Measurements from ENCODE around the gene CLIC4.
"Not testable (repeated sequence)": the region's sequence is repeated elsewhere in the genome, so short reads cannot be mapped to it uniquely, and the experiment has no call there.

The CLIC4 gene

GRCh38 chr1:24751833-24752232 is 6.6 kb downstream of the CLIC4 start:
- H3K36me3 ChIP-seq (ENCODE audit: control insufficient read depth, insufficient read depth, low read length): peaks cover 37% of the 10 kb centered on the region
- WGBS, 2 experiments (ENCODE audit: insufficient coverage in 2 of 2): 100% methylated on average over 1 of the region's 1 CpG; no CpG with 5 or more reads in 1 of the 2 experiments
- no peaks in the 10 kb centered on the region for H3K9me3 ChIP-seq (ENCODE audit: control insufficient read depth, low read length)
- H3K4me1 ChIP-seq (ENCODE audit: control insufficient read depth, insufficient read depth, low read length, poor library complexity, severe bottlenecking): peaks cover 28% of the 10 kb centered on the region
- H3K4me3 ChIP-seq (ENCODE audit: extremely low read depth, insufficient read depth, low read length, poor library complexity, severe bottlenecking): no peak overlapping the region
- no peak overlapping the region for H3K27ac ChIP-seq (ENCODE audit: low read depth, low read length, severe bottlenecking)

DNA sequence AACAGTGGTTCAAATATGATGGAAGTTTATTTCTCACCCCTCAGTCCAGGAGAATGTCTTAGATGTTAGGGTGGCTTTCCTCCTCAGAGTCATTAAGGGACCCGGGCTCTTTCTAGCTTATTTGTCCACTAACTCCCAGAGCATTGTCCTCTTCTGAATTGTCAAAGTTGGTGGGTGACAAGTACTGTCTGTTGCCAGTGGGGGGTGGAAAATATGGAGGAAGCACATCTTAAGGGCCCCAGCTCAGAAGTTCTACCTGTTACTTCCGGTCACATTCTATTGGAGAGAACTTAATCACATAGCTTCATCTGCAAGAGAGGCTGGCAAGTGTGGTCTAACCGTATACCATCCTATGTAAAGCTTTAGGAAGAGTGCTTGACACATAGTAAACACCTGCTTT is 7.1 kb downstream of the CLIC4 start:
- WGBS, 2 experiments (ENCODE audit: insufficient coverage in 2 of 2): 100% methylated on average over 1 of the region's 3 CpGs; no CpG with 5 or more reads in 1 of the 2 experiments
- Histone ChIP-seq H3K27ac (ENCODE audit: low read depth, low read length, severe bottlenecking) (no peak overlapping the region), H3K4me1 (ENCODE audit: control insufficient read depth, insufficient read depth, low read length, poor library complexity, severe bottlenecking) (peaks cover 28% of the 10 kb centered on the region), H3K36me3 (ENCODE audit: control insufficient read depth, insufficient read depth, low read length) (peaks cover 37% of the 10 kb centered on the region), H3K4me3 (ENCODE audit: extremely low read depth, insufficient read depth, low read length, poor library complexity, severe bottlenecking) (no peak overlapping the region), H3K9me3 (ENCODE audit: control insufficient read depth, low read length) (no peaks in the 10 kb centered on the region)

DNA sequence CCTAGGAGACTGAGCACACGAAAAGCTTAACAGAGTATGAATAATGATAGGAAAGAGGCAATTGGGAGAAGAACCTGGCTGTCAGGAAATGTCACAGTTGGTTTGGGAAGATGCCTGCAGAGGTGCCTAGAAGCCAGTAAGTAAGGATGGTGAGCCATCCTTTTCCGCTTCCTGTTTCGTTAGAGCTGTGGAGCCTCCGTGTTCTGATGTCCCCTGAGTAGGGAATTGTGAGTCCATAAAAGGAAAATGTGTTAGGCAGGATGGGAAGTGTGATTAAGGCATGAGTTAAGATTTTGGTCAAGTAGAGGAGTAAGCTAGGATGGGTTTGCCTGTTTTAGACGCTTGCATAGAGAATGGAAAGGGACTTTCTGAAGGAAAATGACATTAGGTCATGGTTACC is 9.0 kb downstream of the CLIC4 start:
- H3K4me1 ChIP-seq (ENCODE audit: control insufficient read depth, insufficient read depth, low read length, poor library complexity, severe bottlenecking): peaks cover 15% of the 10 kb centered on the region
- H3K9me3 ChIP-seq (ENCODE audit: control insufficient read depth, low read length): no peaks in the 10 kb centered on the region
- 87 to 90% methylated on average over 5 of the region's 5 CpGs for WGBS, 2 experiments (ENCODE audit: insufficient coverage in 2 of 2)
- peak overlapping the region; percentile 26 for H3K27ac ChIP-seq (ENCODE audit: low read depth, low read length, severe bottlenecking)
- no peak overlapping the region for H3K4me3 ChIP-seq (ENCODE audit: extremely low read depth, insufficient read depth, low read length, poor library complexity, severe bottlenecking)
- H3K36me3 ChIP-seq (ENCODE audit: control insufficient read depth, insufficient read depth, low read length): peaks cover 28% of the 10 kb centered on the region

- WGBS, 2 experiments (ENCODE audit: insufficient coverage in 2 of 2): 100% methylated on average over 1 of the region's 6 CpGs; no CpG with 5 or more reads in 1 of the 2 experiments
- Histone ChIP-seq H3K4me1 (ENCODE audit: control insufficient read depth, insufficient read depth, low read length, poor library complexity, severe bottlenecking) (peaks cover 13% of the 10 kb centered on the region), H3K36me3 (ENCODE audit: control insufficient read depth, insufficient read depth, low read length) (peaks cover 28% of the 10 kb centered on the region)
- not testable (repeated sequence) for H3K9me3 ChIP-seq (ENCODE audit: control insufficient read depth, low read length); H3K4me3 ChIP-seq (ENCODE audit: extremely low read depth, insufficient read depth, low read length, poor library complexity, severe bottlenecking); H3K27ac ChIP-seq (ENCODE audit: low read depth, low read length, severe bottlenecking)
Measured at GRCh38 chr1:24755323-24755722, 10.1 kb downstream of the CLIC4 start.

GRCh38 chr1:24756395-24756794 is 11.1 kb downstream of the CLIC4 start:
- 100% methylated on average over 1 of the region's 2 CpGs; no CpG with 5 or more reads in 1 of the 2 experiments for WGBS, 2 experiments (ENCODE audit: insufficient coverage in 2 of 2)
- no peak overlapping the region for H3K4me3 ChIP-seq (ENCODE audit: extremely low read depth, insufficient read depth, low read length, poor library complexity, severe bottlenecking)
- peaks cover 13% of the 10 kb centered on the region for H3K4me1 ChIP-seq (ENCODE audit: control insufficient read depth, insufficient read depth, low read length, poor library complexity, severe bottlenecking)
- no peaks in the 10 kb centered on the region for H3K9me3 ChIP-seq (ENCODE audit: control insufficient read depth, low read length)
- H3K36me3 ChIP-seq (ENCODE audit: control insufficient read depth, insufficient read depth, low read length): peaks cover 20% of the 10 kb centered on the region
- no peak overlapping the region for H3K27ac ChIP-seq (ENCODE audit: low read depth, low read length, severe bottlenecking)

DNA sequence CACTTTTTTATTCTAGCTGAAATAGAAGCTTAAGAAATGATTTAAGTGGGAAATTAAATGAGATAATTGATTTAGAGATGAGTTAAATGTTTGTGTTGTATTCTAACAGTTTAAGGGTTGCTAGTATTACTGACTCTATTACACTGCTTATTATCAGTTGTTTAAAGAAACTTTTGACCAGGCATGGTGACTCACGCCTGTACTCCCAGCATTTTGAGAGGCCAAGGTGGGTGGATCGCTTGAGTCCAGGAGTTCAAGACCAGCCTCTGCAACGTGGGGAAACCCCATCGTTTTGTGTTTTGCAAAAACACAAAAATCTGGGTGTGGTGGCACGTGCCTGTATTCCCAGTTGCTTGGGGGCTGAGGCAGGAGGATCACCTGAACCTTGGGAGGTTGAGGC is 14.2 kb downstream of the CLIC4 start:
- H3K9me3 ChIP-seq (ENCODE audit: control insufficient read depth, low read length): no peaks in the 10 kb centered on the region
- no peaks in the 10 kb centered on the region for H3K4me1 ChIP-seq (ENCODE audit: control insufficient read depth, insufficient read depth, low read length, poor library complexity, severe bottlenecking)
- H3K4me3 ChIP-seq (ENCODE audit: extremely low read depth, insufficient read depth, low read length, poor library complexity, severe bottlenecking): no peak overlapping the region
- 89 to 94% methylated on average over 5 of the region's 5 CpGs for WGBS, 2 experiments (ENCODE audit: insufficient coverage in 2 of 2)
- peaks cover 20% of the 10 kb centered on the region for H3K36me3 ChIP-seq (ENCODE audit: control insufficient read depth, insufficient read depth, low read length)
- H3K27ac ChIP-seq (ENCODE audit: low read depth, low read length, severe bottlenecking): no peak overlapping the region

DNA sequence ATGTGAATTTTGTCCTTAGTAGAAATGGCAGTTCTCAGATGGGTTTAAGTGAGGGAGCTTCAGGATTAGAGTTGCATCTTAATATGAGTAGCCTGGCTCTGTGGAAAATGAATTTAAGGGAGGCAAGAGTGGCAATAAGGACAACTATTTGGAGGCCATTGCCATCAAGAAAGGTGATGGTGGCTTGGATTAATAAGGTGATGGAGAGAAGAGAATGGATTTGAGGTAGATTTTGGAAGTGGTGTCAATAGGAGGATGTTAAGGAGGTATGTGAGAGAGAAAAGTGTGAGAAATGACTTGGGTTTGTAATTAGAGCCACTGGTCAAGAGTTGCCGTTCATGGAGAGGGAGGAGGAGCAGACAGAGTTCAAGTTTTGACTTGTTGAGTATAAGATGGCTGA is 16.3 kb downstream of the CLIC4 start:
- Histone ChIP-seq H3K36me3 (ENCODE audit: control insufficient read depth, insufficient read depth, low read length) (peaks cover 24% of the 10 kb centered on the region), H3K27ac (ENCODE audit: low read depth, low read length, severe bottlenecking) (no peak overlapping the region), H3K4me3 (ENCODE audit: extremely low read depth, insufficient read depth, low read length, poor library complexity, severe bottlenecking) (no peak overlapping the region), H3K4me1 (ENCODE audit: control insufficient read depth, insufficient read depth, low read length, poor library complexity, severe bottlenecking) (peaks cover 2% of the 10 kb centered on the region), H3K9me3 (ENCODE audit: control insufficient read depth, low read length) (no peaks in the 10 kb centered on the region)
- WGBS, 2 experiments (ENCODE audit: insufficient coverage in 2 of 2): 100% methylated on average over 1 of the region's 1 CpG

DNA sequence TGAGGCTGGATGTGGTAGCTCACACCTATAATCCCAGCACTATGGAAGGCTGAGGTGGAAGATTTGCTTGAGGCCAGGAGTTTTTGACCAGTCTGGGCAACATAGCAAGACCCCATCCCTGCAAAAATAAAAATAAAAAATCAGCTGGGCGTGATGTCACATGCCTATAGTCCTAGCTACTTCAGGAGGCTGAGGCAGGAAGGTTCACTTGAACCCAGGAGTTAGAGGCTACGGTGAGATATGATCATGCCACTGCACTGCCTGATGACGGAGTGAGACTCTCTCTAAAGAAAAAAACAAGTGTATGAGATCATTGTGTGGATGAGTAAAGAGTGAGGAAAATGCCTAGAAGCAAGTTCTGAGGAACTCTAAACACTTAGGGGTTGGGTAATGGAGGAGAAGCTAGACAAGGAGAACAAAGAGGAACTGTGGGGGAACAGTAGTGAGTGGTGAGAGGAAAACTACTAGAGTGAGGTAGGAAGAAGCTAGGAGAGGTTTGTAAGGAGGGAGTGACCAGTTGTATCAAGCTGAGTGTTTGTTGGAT is 17.0 kb downstream of the CLIC4 start:
- Histone ChIP-seq H3K4me3 (ENCODE audit: extremely low read depth, insufficient read depth, low read length, poor library complexity, severe bottlenecking) (no peak overlapping the region), H3K9me3 (ENCODE audit: control insufficient read depth, low read length) (no peaks in the 10 kb centered on the region), H3K4me1 (ENCODE audit: control insufficient read depth, insufficient read depth, low read length, poor library complexity, severe bottlenecking) (peaks cover 2% of the 10 kb centered on the region), H3K27ac (ENCODE audit: low read depth, low read length, severe bottlenecking) (peak overlapping the region; percentile 25), H3K36me3 (ENCODE audit: control insufficient read depth, insufficient read depth, low read length) (peaks cover 25% of the 10 kb centered on the region)
- 90 to 93% methylated on average over 3 of the region's 3 CpGs for WGBS, 2 experiments (ENCODE audit: insufficient coverage in 2 of 2)

GRCh38 chr1:24763671-24764070 is 18.4 kb downstream of the CLIC4 start:
- Histone ChIP-seq H3K4me3 (ENCODE audit: extremely low read depth, insufficient read depth, low read length, poor library complexity, severe bottlenecking) (no peak overlapping the region), H3K9me3 (ENCODE audit: control insufficient read depth, low read length) (no peaks in the 10 kb centered on the region), H3K4me1 (ENCODE audit: control insufficient read depth, insufficient read depth, low read length, poor library complexity, severe bottlenecking) (peaks cover 2% of the 10 kb centered on the region), H3K27ac (ENCODE audit: low read depth, low read length, severe bottlenecking) (no peak overlapping the region), H3K36me3 (ENCODE audit: control insufficient read depth, insufficient read depth, low read length) (peaks cover 26% of the 10 kb centered on the region)
- 100% methylated on average over 2 of the region's 3 CpGs; no CpG with 5 or more reads in 1 of the 2 experiments for WGBS, 2 experiments (ENCODE audit: insufficient coverage in 2 of 2)

- Histone ChIP-seq H3K27ac (ENCODE audit: low read depth, low read length, severe bottlenecking) (peak overlapping the region; percentile 36), H3K36me3 (ENCODE audit: control insufficient read depth, insufficient read depth, low read length) (peaks cover 23% of the 10 kb centered on the region), H3K4me3 (ENCODE audit: extremely low read depth, insufficient read depth, low read length, poor library complexity, severe bottlenecking) (no peak overlapping the region), H3K9me3 (ENCODE audit: control insufficient read depth, low read length) (no peaks in the 10 kb centered on the region), H3K4me1 (ENCODE audit: control insufficient read depth, insufficient read depth, low read length, poor library complexity, severe bottlenecking) (peaks cover 2% of the 10 kb centered on the region)
- 95 to 100% methylated on average over 1 to 3 of the region's 3 CpGs for WGBS, 2 experiments (ENCODE audit: insufficient coverage in 2 of 2)
Measured at GRCh38 chr1:24764439-24764838, 19.2 kb downstream of the CLIC4 start.

DNA sequence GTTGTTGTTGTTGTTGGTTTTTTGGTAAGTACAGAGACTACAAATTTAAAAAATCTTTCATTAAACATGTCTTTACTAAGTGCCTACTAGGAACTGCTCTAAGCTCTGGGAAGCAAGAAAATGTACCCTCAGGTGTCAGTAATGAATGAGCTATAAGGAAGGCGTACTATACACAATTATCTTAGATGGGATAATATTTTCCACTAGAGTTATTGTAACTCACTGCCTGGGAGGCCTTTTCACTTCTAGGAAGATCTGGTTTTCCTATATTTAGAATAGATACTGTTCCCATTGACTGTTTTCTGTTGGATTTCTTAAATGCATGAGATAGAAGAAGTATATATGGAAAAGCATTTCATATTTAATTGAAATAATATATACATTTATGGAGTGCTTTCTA is 19.6 kb downstream of the CLIC4 start:
- H3K27ac ChIP-seq (ENCODE audit: low read depth, low read length, severe bottlenecking): peak overlapping the region; percentile 36
- peaks cover 19% of the 10 kb centered on the region for H3K36me3 ChIP-seq (ENCODE audit: control insufficient read depth, insufficient read depth, low read length)
- no peak overlapping the region for H3K4me3 ChIP-seq (ENCODE audit: extremely low read depth, insufficient read depth, low read length, poor library complexity, severe bottlenecking)
- H3K9me3 ChIP-seq (ENCODE audit: control insufficient read depth, low read length): no peaks in the 10 kb centered on the region
- peaks cover 3% of the 10 kb centered on the region for H3K4me1 ChIP-seq (ENCODE audit: control insufficient read depth, insufficient read depth, low read length, poor library complexity, severe bottlenecking)
- no CpG with 5 or more reads among the region's 1 CpG for WGBS, 2 experiments (ENCODE audit: insufficient coverage in 2 of 2)

Measured in mesodermal cell (in vitro differentiated cells).